Erythroblast (primary cell): ENCODE measurements around the gene FOXL1.

Source experiments
- GATA1 ChIP-seq: IDR thresholded peaks from 2 replicates; pipeline ENCODE4 v1.6.1; 2011; ENCODE audit warnings: low read depth, mild to moderate bottlenecking, control low read depth, low read length, moderate library complexity
- POLR2A ChIP-seq: IDR thresholded peaks from 2 replicates; pipeline ENCODE4 v1.6.1; 2011; ENCODE audit warnings: mild to moderate bottlenecking, low read length

GRCh38 chr16:86540894-86541293 is 37.5 kb upstream of the FOXL1 start:
- TF ChIP-seq POLR2A: no peak
- no peak for TF ChIP-seq GATA1
